A549 (cell line): Measurements from ENCODE around the gene TRAF3IP1. TPM values are rescaled to one million over a fixed set of nuclear protein-coding genes. Genes with fewer than 3 reads are reported as not detected.

Experiments used
- ATAC-seq, 2 experiments: fragments of 200-7000 bp in 1 of 2; fragments of >200 bp in 1 of 2; cut with Nextera tagmentation in 1 of 2; cut with Tn5 transposase in 1 of 2; 3 replicates each; pipeline versions ENCODE4 v1.8.0 to v1.9.1; 2018 to 2020; ENCODE audit warnings: mild to moderate bottlenecking in 1 of 2, moderate library complexity in 1 of 2
- CTCF ChIA-PET: fragments of 300-600 bp; sonication (Branson Sonifier 250); formaldehyde crosslinking; extraction: SDS; loops from one replicate; lab custom pipeline; 2021; ENCODE audit warnings: antibody characterized with exemption, inconsistent platforms; lab: Yijun Ruan, JAX
- POLR2A ChIA-PET: fragments of 350-600 bp; formaldehyde crosslinking; extraction: SDS; loops from one replicate; lab custom pipeline; 2021; ENCODE audit warnings: antibody characterized with exemption, inconsistent platforms; lab: Yijun Ruan, JAX
- DNase-seq, 2 experiments: peaks; one replicate each; pipeline versions ENCODE4 v3.0.0 to v3.0.0-alpha.2; 2011 to 2016; ENCODE audit warnings: low read depth in 1 of 2, low spot score in 1 of 2
- FAIRE-seq: peaks from 2 replicates; lab custom pipeline; 2011; peaks lifted over from hg19 to GRCh38; lab: Jason Lieb, UNC
- H3K27ac ChIP-seq, 2 experiments: fragments of >200 bp; sonication (Bioruptor Twin); formaldehyde crosslinking; 3 replicates each; pipeline ENCODE4 v1.5.1; 2016 to 2017
- H3K4me1 ChIP-seq: fragments of >200 bp; sonication (Bioruptor Twin); formaldehyde crosslinking; 3 replicates; pipeline ENCODE4 v1.6.1; 2016
- H3K4me2 ChIP-seq: fragments of >200 bp; sonication (Bioruptor Twin); formaldehyde crosslinking; 3 replicates; pipeline ENCODE4 v1.6.1; 2016
- H3K4me3 ChIP-seq: fragments of >200 bp; sonication (Bioruptor Twin); formaldehyde crosslinking; 3 replicates; pipeline ENCODE4 v1.5.1; 2016
- H3K9me3 ChIP-seq: fragments of >200 bp; sonication (Bioruptor Twin); formaldehyde crosslinking; 3 replicates; pipeline ENCODE4 v1.6.1; 2016
- CHD2 ChIP-seq: fragments of 150-350 bp; IDR thresholded peaks from 2 replicates; pipeline ENCODE4 v1.6.1; 2014; ENCODE audit warnings: low read length; ENCODE audit not compliant: partially characterized antibody
- FOSL2 ChIP-seq, 2 experiments: fragments of 450-650 bp in 1 of 2; fragments of >200 bp in 1 of 2; sonication (Bioruptor Twin) in 1 of 2; formaldehyde crosslinking; IDR thresholded peaks; 2 replicates each; pipeline versions ENCODE4 v1.5.0 to v1.6.1; 2016 to 2020; ENCODE audit warnings: mild to moderate bottlenecking in 1 of 2, moderate library complexity in 1 of 2
- FOXS1 ChIP-seq: fragments of 250-450 bp; sonication (Bioruptor Pico); IDR thresholded peaks from 2 replicates; pipeline ENCODE4 v1.5.0; 2020; ENCODE audit warnings: mild to moderate bottlenecking, moderate library complexity
- GATA3 ChIP-seq: IDR thresholded peaks from 2 replicates; pipeline ENCODE4 v1.6.1; 2012; ENCODE audit warnings: borderline replicate concordance
- HDAC2 ChIP-seq: fragments of 200-600 bp; sonication (generic); IDR thresholded peaks from 2 replicates; pipeline ENCODE4 v1.6.1; 2016
- HOXB13 ChIP-seq: fragments of 250-450 bp; sonication (Bioruptor Pico); IDR thresholded peaks from 2 replicates; pipeline ENCODE4 v1.5.0; 2020; ENCODE audit warnings: low read depth, mild to moderate bottlenecking, moderate library complexity
- JUN ChIP-seq, 2 experiments: fragments of >200 bp; sonication (Bioruptor Twin); formaldehyde crosslinking; IDR thresholded peaks; 2 replicates in 1 of 2; 3 replicates in 1 of 2; pipeline ENCODE4 v1.6.1; 2016 to 2017
- KDM1A ChIP-seq: fragments of 200-600 bp; sonication (generic); IDR thresholded peaks from 2 replicates; pipeline ENCODE4 v1.6.1; 2016; ENCODE audit warnings: low read depth, mild to moderate bottlenecking
- KDM5A ChIP-seq: fragments of 200-600 bp; sonication (generic); IDR thresholded peaks from 2 replicates; pipeline ENCODE4 v1.6.1; 2016; ENCODE audit warnings: antibody characterized with exemption, mild to moderate bottlenecking
- MAZ ChIP-seq: fragments of 150-350 bp; IDR thresholded peaks from 2 replicates; pipeline ENCODE4 v1.6.1; 2014; ENCODE audit warnings: antibody characterized with exemption, low read depth, low read length, borderline replicate concordance
- RAD21 ChIP-seq, 2 experiments: fragments of >200 bp in 1 of 2; sonication (Bioruptor Twin) in 1 of 2; formaldehyde crosslinking in 1 of 2; IDR thresholded peaks in 1 of 2; conservative IDR thresholded peaks in 1 of 2; 2 replicates in 1 of 2; 3 replicates in 1 of 2; pipeline ENCODE4 v1.6.1; 2012 to 2018; ENCODE audit warnings: inconsistent platforms in 1 of 2
- RARB ChIP-seq: fragments of 250-450 bp; sonication (Bioruptor Pico); IDR thresholded peaks from 2 replicates; pipeline ENCODE4 v1.8.0; 2021; ENCODE audit warnings: mild to moderate bottlenecking, moderate library complexity
- RNF2 ChIP-seq: fragments of 200-600 bp; sonication (generic); IDR thresholded peaks from 2 replicates; pipeline ENCODE4 v1.6.1; 2016; ENCODE audit warnings: low read depth, mild to moderate bottlenecking, antibody characterized with exemption, moderate library complexity, borderline replicate concordance
- TFCP2L1 ChIP-seq: fragments of 250-450 bp; sonication (Bioruptor Pico); IDR thresholded peaks from 2 replicates; pipeline ENCODE4 v1.5.0; 2021; ENCODE audit warnings: mild to moderate bottlenecking
- ZC3H11A ChIP-seq: fragments of 450-650 bp; IDR thresholded peaks from 2 replicates; pipeline ENCODE4 v1.6.1; 2014; ENCODE audit warnings: antibody characterized with exemption, mild to moderate bottlenecking
- ZNF302 ChIP-seq: fragments of 250-450 bp; sonication (Bioruptor Pico); IDR thresholded peaks from 2 replicates; pipeline ENCODE4 v1.9.0; 2021; ENCODE audit warnings: inconsistent platforms, mild to moderate bottlenecking, moderate library complexity
- WGBS: methylation state at CpG from one replicate; pipeline ENCODE4 v1.1.6; 2017; ENCODE audit errors: missing lambda C conversion rate; 5-methylcytosine and 5-hydroxymethylcytosine counted together
- polyA plus RNA-seq, 4 experiments: library from polyadenylated mRNA; depleted of rRNA in 3 of 4; stranded (reverse); fragments of >200 nt; fragmentation: RNase III in 1 of 4; extraction: RNeasy Plus Mini Kit Qiagen cat#74134 plus additional on column Dnase treatment in 1 of 4; gene quantifications; 2 replicates in 3 of 4; 3 replicates in 1 of 4; pipeline ENCODE4 v1.2.3, GENCODE V29; 2011 to 2017
- TF ChIP-seq, protein P1 (sequence below): fragments of >200 bp; sonication (Bioruptor Twin); formaldehyde crosslinking; IDR thresholded peaks from 3 replicates; pipeline ENCODE4 v1.6.1; 2016
- TF ChIP-seq, protein P2 (sequence below): fragments of 200-600 bp; sonication (generic); IDR thresholded peaks from 2 replicates; pipeline ENCODE4 v1.6.1; 2016; ENCODE audit warnings: antibody characterized with exemption, mild to moderate bottlenecking, moderate library complexity
- TF ChIP-seq, protein P3 (sequence below): IDR thresholded peaks from 2 replicates; pipeline ENCODE4 v1.6.1; 2012
- TF ChIP-seq, protein P4 (sequence below): IDR thresholded peaks from 2 replicates; pipeline ENCODE4 v1.6.1; 2012
- TF ChIP-seq, protein P5 (sequence below): fragments of >200 bp; sonication (Bioruptor Twin); formaldehyde crosslinking; IDR thresholded peaks from 3 replicates; pipeline ENCODE4 v1.5.1; 2016

TRAF3IP1 gene
- polyA plus RNA-seq, 2 of the 4 experiments (the other 2 are of a cell fraction) = 10.6 to 19.2 TPM

DNA sequence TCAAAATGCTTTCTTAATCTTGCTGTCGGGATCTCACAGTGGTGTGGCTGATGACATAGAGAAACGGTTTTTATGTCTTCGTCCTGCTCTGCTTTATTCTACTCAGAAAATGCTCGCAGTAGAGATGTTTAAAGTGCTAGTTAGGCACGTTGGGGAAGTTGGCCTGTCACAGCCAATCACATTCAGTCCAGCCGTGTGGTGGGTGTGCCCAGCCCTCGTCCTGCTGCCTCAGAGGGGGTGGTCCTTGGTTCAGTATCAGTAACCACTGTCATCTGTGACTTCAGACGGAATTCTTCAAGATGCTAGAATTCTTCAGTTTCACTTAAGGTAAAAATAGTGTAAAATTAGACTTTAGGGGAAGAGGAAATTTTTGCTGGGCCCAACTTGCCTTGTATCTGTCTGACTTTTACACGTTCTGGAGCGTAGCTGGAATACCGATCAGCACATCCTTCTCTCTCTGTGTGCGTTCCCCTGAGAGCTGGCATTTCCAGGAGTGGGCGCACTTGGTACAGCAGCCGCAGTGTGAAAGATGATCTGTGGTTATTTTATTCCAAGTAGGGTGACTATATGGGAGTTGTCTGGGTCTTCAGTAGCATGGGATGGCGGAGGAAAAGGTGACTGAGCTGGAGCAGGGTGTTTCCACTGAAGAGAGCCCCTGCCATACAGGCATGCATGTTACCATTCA, 18.5 kb downstream of the TRAF3IP1 start (continued):
- no peak for TF ChIP-seq RARB

DNA sequence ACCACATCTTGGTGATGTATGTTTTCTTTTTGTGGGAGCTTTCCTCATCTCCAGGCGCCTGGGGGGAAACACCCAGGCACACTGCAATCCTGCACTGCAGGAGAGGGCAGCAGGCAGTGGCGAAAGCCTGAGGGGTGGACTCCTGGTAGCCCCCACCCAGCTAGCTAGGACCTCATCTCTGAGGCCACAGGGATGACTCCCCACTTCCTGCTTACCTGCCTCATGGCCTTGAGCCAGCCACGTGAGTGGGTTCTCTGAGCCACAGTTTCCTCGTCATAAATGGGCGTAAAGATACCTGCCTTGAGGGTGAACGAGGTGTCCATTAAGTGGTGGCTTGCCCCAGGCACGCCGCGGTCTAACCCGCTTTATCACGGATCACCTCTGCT, 19.1 kb downstream of the TRAF3IP1 start:
- FAIRE-seq (no peak), DNase-seq (no peak), ATAC-seq (peak; percentile 39 to 47; a peak in 2 of 6 replicates)
- ChIA-PET POLR2A (no interaction called here), CTCF (interaction anchor here (0.7 to 3.9 kb wide), 11 partner anchors 17 to 91 kb away, joined by 3 to 27 read pairs (median 4); partner anchors contain the start of genes PER2 and TRAF3IP1)
- TF ChIP-seq TFCP2L1 (CRISPR knock-in tag) = no peak
- TF ChIP-seq, protein P1, sequence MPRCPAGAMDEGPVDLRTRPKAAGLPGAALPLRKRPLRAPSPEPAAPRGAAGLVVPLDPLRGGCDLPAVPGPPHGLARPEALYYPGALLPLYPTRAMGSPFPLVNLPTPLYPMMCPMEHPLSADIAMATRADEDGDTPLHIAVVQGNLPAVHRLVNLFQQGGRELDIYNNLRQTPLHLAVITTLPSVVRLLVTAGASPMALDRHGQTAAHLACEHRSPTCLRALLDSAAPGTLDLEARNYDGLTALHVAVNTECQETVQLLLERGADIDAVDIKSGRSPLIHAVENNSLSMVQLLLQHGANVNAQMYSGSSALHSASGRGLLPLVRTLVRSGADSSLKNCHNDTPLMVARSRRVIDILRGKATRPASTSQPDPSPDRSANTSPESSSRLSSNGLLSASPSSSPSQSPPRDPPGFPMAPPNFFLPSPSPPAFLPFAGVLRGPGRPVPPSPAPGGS = no peak
- no peak for TF ChIP-seq RNF2
- TF ChIP-seq, protein P2, sequence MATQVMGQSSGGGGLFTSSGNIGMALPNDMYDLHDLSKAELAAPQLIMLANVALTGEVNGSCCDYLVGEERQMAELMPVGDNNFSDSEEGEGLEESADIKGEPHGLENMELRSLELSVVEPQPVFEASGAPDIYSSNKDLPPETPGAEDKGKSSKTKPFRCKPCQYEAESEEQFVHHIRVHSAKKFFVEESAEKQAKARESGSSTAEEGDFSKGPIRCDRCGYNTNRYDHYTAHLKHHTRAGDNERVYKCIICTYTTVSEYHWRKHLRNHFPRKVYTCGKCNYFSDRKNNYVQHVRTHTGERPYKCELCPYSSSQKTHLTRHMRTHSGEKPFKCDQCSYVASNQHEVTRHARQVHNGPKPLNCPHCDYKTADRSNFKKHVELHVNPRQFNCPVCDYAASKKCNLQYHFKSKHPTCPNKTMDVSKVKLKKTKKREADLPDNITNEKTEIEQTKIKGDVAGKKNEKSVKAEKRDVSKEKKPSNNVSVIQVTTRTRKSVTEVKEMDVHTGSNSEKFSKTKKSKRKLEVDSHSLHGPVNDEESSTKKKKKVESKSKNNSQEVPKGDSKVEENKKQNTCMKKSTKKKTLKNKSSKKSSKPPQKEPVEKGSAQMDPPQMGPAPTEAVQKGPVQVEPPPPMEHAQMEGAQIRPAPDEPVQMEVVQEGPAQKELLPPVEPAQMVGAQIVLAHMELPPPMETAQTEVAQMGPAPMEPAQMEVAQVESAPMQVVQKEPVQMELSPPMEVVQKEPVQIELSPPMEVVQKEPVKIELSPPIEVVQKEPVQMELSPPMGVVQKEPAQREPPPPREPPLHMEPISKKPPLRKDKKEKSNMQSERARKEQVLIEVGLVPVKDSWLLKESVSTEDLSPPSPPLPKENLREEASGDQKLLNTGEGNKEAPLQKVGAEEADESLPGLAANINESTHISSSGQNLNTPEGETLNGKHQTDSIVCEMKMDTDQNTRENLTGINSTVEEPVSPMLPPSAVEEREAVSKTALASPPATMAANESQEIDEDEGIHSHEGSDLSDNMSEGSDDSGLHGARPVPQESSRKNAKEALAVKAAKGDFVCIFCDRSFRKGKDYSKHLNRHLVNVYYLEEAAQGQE = no peak
- TF ChIP-seq GATA3 = no peak
- TF ChIP-seq, protein P3, sequence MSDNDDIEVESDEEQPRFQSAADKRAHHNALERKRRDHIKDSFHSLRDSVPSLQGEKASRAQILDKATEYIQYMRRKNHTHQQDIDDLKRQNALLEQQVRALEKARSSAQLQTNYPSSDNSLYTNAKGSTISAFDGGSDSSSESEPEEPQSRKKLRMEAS = no peak
- TF ChIP-seq HDAC2 = no peak
- TF ChIP-seq, protein P4, sequence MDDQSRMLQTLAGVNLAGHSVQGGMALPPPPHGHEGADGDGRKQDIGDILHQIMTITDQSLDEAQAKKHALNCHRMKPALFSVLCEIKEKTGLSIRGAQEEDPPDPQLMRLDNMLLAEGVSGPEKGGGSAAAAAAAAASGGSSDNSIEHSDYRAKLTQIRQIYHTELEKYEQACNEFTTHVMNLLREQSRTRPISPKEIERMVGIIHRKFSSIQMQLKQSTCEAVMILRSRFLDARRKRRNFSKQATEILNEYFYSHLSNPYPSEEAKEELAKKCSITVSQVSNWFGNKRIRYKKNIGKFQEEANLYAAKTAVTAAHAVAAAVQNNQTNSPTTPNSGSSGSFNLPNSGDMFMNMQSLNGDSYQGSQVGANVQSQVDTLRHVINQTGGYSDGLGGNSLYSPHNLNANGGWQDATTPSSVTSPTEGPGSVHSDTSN = no peak
- no peak for TF ChIP-seq MAZ
- TF ChIP-seq ZNF302 (CRISPR knock-in tag) = no peak
- TF ChIP-seq, protein P5, sequence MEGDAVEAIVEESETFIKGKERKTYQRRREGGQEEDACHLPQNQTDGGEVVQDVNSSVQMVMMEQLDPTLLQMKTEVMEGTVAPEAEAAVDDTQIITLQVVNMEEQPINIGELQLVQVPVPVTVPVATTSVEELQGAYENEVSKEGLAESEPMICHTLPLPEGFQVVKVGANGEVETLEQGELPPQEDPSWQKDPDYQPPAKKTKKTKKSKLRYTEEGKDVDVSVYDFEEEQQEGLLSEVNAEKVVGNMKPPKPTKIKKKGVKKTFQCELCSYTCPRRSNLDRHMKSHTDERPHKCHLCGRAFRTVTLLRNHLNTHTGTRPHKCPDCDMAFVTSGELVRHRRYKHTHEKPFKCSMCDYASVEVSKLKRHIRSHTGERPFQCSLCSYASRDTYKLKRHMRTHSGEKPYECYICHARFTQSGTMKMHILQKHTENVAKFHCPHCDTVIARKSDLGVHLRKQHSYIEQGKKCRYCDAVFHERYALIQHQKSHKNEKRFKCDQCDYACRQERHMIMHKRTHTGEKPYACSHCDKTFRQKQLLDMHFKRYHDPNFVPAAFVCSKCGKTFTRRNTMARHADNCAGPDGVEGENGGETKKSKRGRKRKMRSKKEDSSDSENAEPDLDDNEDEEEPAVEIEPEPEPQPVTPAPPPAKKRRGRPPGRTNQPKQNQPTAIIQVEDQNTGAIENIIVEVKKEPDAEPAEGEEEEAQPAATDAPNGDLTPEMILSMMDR = no peak
- TF ChIP-seq ZC3H11A = no peak
- no peak overlapping the region for H3K4me3 ChIP-seq
- H3K4me2 ChIP-seq = no peak overlapping the region
- peak overlapping the region in 1 of 2 experiments; percentile 47; a peak in 3 of 6 replicates for H3K27ac ChIP-seq
- H3K9me3 ChIP-seq = no peaks in the 10 kb centered on the region
- 80% methylated on average over 11 of the region's 11 CpGs for WGBS
- peaks cover 6% of the 10 kb centered on the region; the same call in 2 of the 3 replicates for H3K4me1 ChIP-seq

DNA sequence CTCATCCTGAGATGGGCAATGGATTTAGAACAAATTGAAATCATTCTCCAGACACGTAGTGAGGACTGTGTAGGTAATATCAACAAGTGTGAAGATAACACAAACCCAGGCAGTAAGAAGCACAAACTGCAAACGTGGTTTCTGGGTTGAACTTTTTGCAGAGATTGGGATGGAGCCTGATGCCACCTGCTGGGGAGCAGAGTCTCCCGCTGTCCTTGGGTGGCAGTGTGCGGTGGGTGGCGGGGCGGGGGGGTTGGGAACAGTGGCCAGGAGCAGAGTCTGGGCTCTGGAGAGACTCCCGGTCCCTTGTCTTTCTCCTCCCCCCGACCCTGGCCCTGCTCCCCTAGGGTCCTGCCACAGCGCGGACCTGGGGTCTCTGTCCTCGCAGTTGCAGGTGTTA, 19.5 kb downstream of the TRAF3IP1 start:
- CTCF ChIA-PET = interaction anchor here (0.7 to 3.9 kb wide), 12 partner anchors 18 to 92 kb away, joined by 3 to 27 read pairs (median 4); partner anchors contain the start of genes PER2 and TRAF3IP1
- peak; percentile 86 to 87 for ATAC-seq
- H3K4me2 ChIP-seq = no peak overlapping the region
- no peaks in the 10 kb centered on the region for H3K9me3 ChIP-seq
- no peak for FAIRE-seq
- no peak overlapping the region for H3K4me3 ChIP-seq
- 65% methylated on average over 8 of the region's 11 CpGs for WGBS
- peaks cover 6% of the 10 kb centered on the region; the same call in 2 of the 3 replicates for H3K4me1 ChIP-seq
- peak; percentile 29 to 49 for DNase-seq
- peak overlapping the region in 1 of 2 experiments; percentile 47; a peak in 1 of 6 replicates for H3K27ac ChIP-seq
- POLR2A ChIA-PET = no interaction called here
- TF ChIP-seq RARB (no peak), KDM5A (no peak), CHD2 (no peak), RAD21 (conservative IDR thresholded peaks at IDR 0.05 in 1 of 2, IDR thresholded peaks at IDR 0.05 in 1 of 2) (peak; percentile 61 to 71), FOSL2 (IDR thresholded peaks at IDR 0.05) (no peak), FOSL2 (CRISPR knock-in tag; IDR thresholded peaks at IDR 0.05) (no peak), JUN (IDR thresholded peaks at IDR 0.05) (no peak), HOXB13 (CRISPR knock-in tag) (no peak), KDM1A (no peak), FOXS1 (CRISPR knock-in tag) (no peak)
- TF ChIP-seq, protein P4 = no peak
- TF ChIP-seq, protein P5 = peak; percentile 46; the same call in 1 of the 3 replicates
